ENCODE data around the gene PLA2G6. TPM values are rescaled to one million over a fixed set of nuclear protein-coding genes. Genes with fewer than 3 reads are reported as not detected.

Gene PLA2G6
- total RNA-seq, 4 donors from 2014 or later: 4.4 to 30.5 (median 22.0) TPM

- Histone ChIP-seq H3K36me3 (no peaks in the 10 kb centered on the region), H3K4me3 (no peak overlapping the region), H3K4me1 (peaks cover 0 to 12% (median 5%) of the 10 kb centered on the region in 3 donors), H3K27ac (no peak overlapping the region), H3K9me3 (no peaks in the 10 kb centered on the region), H3K27me3 (no peaks in the 10 kb centered on the region)
- no peak for ATAC-seq
- TF ChIP-seq CTCF (IDR thresholded peaks at IDR 0.05) (no peak), POLR2AphosphoS5 (IDR thresholded peaks at IDR 0.05) (no peak), POLR2A (IDR thresholded peaks at IDR 0.05) (no peak), EP300 (IDR thresholded peaks at IDR 0.05) (no peak)
- 18 to 47% methylated on average over 2 to 3 of the region's 9 CpGs for WGBS, 2 donors (ENCODE audit: low coverage in 1 of 2)
Observed at GRCh38 chr22:38098410-38099249, 83.0 kb downstream of the PLA2G6 start.

DNA sequence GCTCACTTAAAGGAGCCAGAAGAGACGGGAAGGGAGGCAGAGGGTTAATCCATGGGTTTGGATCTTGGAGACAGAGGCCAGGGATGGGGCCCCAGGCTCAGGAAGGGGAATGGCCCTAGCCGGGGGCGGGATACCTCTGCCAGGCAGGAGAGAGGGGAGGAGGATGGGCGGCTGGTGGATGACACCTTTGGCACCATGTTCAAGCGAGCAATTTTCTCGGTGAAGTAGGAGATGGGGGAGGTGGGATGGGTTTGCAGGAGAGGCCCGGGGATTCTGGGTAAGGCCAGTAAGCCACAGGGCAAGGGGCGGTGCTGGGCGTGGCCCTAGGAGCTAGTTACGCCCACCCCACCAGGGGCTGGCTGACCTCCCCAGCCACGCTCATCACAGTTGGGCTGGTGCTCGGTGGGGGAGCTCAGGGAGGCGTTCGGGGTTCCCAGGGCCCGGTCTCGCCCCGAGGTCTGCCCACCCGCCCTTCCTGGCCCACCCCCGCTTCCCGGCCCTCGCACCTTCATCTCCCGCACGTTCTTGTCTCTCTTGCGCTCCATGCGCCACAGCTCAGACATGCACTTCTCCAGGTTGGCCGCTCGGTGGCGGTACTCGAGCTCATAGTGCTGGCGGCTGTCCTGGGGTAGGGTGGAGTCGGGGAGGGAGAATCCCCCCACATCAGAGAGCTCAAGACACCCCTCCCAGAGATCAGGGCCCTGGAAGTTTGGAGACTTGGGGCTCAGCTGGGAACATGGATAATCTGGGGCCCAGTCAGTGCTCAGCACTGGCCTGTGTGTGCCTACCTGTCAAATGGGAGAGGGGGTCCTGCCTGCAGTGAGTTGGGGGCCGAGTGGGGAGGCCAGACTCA is 83.8 kb downstream of the PLA2G6 start:
- Histone ChIP-seq H3K9me3 (no peaks in the 10 kb centered on the region), H3K27ac (no peak overlapping the region), H3K27me3 (no peaks in the 10 kb centered on the region), H3K36me3 (peaks cover 0 to 7% of the 10 kb centered on the region in 2 donors), H3K4me1 (peaks cover 0 to 12% (median 5%) of the 10 kb centered on the region in 3 donors), H3K4me3 (no peak overlapping the region)
- TF ChIP-seq EP300 (IDR thresholded peaks at IDR 0.05): no peak
- TF ChIP-seq CTCF (IDR thresholded peaks at IDR 0.05): peak in 1 of 4 experiments; percentile 34
- TF ChIP-seq POLR2AphosphoS5 (IDR thresholded peaks at IDR 0.05): no peak
- no peak for TF ChIP-seq POLR2A (IDR thresholded peaks at IDR 0.05)
- no peak for ATAC-seq
- 35 to 40% methylated on average over 4 to 14 of the region's 32 CpGs for WGBS, 2 donors (ENCODE audit: low coverage in 1 of 2)

GRCh38 chr22:38097058-38097457 is 84.6 kb downstream of the PLA2G6 start:
- no peak for ATAC-seq
- Histone ChIP-seq H3K9me3 (no peaks in the 10 kb centered on the region), H3K36me3 (peaks cover 0 to 7% of the 10 kb centered on the region in 2 donors), H3K4me3 (no peak overlapping the region), H3K4me1 (peaks cover 0 to 12% (median 5%) of the 10 kb centered on the region in 3 donors), H3K27ac (no peak overlapping the region), H3K27me3 (no peaks in the 10 kb centered on the region)
- no peak for TF ChIP-seq POLR2AphosphoS5 (IDR thresholded peaks at IDR 0.05)
- no peak for TF ChIP-seq CTCF (IDR thresholded peaks at IDR 0.05)
- TF ChIP-seq EP300 (IDR thresholded peaks at IDR 0.05): no peak
- no peak for TF ChIP-seq POLR2A (IDR thresholded peaks at IDR 0.05)
- 77 to 82% methylated on average over 5 to 9 of the region's 15 CpGs for WGBS, 2 donors (ENCODE audit: low coverage in 1 of 2)

DNA sequence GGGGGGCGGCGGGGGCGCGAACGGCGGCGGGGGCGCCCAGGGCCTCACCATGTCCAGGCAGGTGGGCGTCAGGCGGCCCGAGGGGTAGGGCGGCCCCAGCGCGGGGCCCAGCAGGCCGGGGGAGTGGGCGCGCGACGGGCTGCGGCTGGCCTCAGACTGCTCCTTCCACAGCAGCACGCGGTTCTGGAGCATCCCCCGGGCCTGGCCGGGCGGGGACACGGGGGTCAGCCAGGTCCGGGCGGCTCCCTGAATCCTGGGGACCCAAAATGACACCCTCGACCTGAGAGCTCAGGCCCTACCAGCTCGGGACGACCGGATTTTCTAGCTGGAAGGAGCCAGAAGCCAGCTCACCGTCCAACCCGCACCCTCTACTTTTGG is 92.2 kb downstream of the PLA2G6 start:
- ATAC-seq: no peak
- Histone ChIP-seq H3K4me3 (peak overlapping the region in 1 of 2 donors; percentile 33), H3K27me3 (peaks cover 37% of the 10 kb centered on the region), H3K9me3 (no peaks in the 10 kb centered on the region), H3K27ac (no peak overlapping the region), H3K36me3 (peaks cover 0 to 37% of the 10 kb centered on the region in 2 donors), H3K4me1 (peaks cover 0 to 16% (median 7%) of the 10 kb centered on the region in 3 donors)
- TF ChIP-seq EP300 (IDR thresholded peaks at IDR 0.05): no peak
- TF ChIP-seq POLR2AphosphoS5 (IDR thresholded peaks at IDR 0.05): no peak
- TF ChIP-seq POLR2A (IDR thresholded peaks at IDR 0.05): no peak
- TF ChIP-seq CTCF (IDR thresholded peaks at IDR 0.05): no peak
- no CpG with 5 or more reads among the region's 34 CpGs for WGBS, 2 donors (ENCODE audit: low coverage in 1 of 2)
